ENCODE data around the gene GRIK2.

GRIK2 gene

DNA sequence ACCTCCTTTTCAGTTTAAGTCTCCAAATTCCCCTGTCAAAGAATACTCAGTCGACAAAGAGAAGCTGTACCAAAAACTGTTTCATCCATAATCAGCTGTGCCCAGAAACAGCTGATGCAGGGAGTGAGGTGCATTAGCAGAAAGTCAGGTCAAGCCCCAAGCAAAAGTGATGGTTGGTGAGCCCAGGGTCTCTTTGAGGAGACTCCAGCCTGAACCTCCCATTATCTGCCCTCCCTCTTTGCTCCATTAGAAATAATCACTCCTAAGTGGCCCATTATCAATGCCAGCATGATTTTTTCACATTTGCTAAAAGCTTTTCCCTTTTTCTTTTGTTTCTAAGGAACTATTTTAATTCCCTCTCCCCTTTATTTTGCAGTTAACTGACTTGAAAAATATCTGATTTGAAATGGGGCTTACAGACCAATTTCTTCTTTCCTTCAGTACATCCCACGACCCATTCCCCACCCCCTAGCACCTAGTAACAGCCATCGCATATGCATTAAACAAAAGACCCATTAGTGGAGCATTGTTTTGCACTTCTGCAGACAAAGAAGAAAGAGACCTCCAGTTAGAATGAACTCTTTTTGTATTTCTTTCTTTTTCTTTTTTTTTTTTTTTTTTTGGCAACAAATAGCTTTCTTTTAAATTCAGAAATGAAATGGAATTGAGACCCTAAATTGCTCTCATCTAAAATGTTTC is 257.0 kb downstream of the GRIK2 start:
- DNase-seq: no peak

DNA sequence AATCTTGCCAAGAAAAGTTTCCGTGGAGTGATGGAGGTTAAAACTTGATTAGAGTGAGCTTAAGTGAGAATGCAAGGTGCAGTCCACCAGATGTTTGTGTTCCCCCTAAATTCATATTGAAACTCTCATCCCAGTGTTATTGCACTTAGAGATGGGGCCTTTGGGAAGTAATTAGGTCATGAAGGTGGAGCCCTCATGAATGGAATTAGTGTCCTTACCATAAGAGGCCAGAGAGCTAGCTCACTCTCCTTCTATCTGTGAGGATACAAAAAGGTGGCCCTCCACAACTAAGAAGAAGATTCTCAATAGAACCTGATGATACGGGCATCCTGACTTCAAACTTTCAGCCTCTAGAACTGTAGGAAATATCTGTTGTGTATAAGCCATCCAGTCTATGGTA is 258.6 kb downstream of the GRIK2 start:
- no peak for DNase-seq

DNA sequence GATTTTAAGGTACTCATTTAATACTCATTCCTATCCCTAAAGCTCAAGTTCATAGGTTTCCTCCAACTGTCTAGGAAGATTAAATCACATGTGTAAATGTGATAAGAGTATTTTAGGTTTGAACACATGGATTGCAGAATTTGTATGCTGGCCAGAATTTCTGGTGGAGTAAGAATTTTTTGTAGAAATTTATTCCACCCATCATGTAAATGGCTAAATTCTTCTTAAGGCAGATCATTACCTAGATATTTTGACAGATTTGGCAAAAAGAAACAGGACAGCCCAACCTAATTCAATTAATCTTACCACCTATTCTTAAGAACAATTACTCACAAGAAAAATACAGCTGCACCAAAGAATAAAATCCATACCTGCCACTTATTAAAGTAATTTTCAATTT is 261.6 kb downstream of the GRIK2 start:
- no peak for DNase-seq

DNA sequence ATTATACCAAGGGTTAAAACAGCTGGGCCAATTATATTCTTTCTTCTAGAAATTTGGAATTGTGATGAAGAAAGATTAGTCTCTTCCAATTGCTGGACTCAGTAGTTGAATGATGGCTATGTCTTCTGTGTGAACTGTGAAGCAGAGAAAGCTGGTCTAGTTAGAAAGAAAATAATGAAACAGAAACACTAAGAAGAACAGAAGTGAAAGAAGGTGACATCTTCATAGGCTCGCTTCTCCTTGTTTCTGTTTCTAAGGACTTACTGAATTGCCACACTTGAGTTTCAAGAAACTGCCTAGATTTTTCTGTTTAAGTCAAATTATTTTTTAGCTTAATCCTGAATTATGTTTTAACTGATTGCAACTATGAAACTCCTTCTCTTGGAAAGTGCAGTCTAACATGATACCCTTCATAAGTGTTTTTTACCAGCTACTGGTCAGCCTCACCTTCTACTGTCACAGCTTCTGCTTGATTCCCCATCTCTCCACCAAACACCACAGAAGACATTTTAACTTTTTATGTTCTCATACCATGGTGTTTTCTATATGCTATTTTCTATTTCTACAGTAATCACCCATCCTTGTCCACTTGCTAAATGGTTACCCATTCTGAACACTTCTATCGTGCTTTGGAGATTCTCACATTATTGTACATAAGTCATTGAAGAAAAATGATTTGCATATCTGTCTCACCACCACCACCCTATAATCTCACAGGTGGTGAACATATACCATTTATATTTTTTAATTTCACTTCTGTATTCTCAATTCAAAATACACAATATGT is 268.8 kb downstream of the GRIK2 start:
- DNase-seq: no peak

DNA sequence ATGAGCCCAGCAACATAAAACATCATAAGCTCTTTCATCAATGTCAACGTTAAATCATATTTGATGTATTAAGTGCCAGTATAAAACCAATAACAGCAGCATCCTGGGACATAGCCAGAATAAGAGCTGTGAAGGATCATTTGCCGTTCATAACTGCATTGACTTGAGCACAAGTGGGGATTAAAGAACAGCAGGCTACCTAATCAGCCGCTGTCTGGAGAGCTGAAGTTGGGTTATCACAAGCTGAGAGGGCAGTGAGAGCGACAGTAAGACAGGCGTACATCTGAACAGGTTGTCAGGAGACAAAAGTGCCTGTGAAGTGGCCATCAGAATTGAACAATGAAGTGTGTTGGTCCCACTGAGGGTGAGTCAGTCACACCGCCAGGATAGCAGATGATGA is 269.6 kb downstream of the GRIK2 start:
- DNase-seq: peak; percentile 33

DNA sequence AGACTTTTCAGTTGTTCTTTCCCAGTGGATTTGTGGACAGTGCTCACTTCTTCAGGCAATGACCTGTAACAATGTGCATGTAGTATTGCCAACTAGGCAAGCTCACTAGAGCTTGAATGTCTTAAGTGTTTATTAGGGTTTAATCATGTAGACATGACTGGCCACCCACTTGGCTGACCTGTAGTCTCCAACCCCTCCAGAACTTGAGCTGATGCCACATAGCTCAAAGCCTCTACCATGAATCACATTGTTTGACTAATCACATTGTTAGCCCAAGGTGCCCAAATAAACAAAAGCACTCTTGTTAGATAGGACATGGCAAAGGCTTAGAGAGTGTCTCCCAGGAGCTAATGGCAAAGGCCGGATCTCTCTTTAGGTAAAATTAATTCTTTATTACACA is 272.7 kb downstream of the GRIK2 start:
- DNase-seq: peak; percentile 46

DNA sequence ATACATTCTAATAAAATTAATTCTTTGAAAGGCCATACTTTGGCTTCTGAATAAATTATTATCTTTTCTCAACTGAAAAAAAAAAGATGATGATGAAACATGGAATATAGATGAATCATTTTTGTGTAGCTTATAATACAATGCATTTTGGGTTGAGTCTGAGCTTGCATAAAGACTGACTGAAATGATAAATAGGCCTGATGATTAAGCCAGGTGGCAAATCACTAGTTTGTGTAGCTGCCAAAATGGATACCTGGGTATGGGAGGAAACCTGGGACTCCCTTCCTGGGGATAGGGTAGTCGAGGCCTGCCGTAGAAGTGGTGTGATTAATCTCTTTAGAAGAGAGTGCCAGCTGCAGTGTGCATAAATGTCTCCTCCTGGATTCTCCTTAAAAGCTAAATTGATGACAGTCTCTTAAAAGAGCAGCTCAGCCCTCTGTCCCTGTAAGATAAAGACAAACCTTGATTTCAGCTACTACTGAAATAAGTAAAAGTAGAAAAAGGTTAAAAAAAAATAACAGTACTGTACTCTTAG is 275.1 kb downstream of the GRIK2 start:
- peak; percentile 3 for DNase-seq

DNA sequence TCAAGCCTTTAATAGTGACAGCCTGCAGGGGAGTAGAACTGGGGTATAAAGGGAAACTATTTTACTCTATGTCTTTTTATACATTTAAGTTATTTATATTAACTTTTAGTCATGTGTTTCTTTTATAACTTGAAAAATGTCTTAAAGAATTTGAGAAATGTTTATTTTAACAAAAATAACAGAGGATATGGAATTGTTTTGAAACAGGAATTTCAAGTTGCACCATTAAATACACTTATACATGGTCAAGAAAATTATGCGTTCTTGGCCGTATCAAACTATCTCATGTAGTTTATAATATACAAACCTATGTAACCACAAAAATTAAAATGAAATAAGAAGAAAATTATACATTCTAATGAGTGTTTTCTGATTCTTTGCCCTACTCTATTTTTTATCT is 282.7 kb downstream of the GRIK2 start:
- DNase-seq: no peak

DNA sequence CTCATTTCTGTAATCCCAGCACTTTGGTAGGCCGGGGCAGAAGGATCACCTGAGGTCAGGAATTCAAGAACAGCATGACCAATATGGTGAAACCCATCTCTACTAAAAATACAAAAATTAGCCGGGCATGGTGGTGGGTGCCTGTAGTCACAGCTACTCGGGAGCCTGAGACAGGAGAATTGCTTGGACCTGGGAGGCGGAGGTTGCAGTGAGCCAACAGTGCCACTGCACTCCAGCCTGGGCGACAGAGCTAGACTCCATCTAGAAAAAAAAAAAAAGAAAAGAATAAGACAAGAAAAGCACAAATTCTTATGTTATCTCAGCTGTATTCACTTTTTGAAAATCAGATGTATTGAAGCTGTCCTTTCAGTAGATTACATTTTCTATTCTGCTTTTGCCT is 289.4 kb downstream of the GRIK2 start:
- no peak for DNase-seq

DNA sequence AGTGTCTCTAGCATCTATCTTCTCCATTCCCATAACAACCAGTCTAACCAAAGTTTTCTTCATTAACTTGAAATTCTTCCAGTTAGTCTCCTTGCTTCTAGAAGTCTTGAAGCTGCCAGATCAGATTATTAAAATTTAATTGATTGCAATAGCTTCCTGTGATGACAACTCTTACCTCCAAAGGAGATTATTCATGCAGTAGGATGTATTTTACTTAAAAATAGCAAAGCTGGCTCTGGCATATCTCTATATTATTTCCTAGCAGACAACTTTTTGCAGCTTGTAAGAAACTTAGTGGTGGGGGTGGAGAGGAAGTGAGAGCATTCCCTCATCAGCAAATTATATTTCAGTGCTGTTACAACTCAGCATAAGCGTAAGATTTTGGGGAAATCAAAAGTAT is 290.4 kb downstream of the GRIK2 start:
- DNase-seq: no peak

DNA sequence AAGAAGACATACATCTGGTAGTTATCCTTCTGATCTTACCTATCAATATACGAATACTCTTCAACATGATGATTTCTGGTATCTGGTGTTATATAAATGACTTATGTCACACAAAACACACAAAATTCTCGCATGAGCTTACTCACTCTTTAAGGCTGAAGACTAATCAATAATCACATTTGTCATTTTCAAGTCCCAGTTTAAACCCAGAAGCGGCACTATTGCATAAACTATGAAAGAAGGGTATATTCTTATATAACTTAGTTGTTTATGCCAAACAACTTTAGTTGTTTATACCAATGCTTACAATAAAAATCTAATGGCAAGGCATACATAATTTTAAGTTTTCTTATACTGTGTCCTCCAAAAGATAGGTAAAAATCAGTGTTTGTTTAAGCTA is 293.1 kb downstream of the GRIK2 start:
- no peak for DNase-seq

DNA sequence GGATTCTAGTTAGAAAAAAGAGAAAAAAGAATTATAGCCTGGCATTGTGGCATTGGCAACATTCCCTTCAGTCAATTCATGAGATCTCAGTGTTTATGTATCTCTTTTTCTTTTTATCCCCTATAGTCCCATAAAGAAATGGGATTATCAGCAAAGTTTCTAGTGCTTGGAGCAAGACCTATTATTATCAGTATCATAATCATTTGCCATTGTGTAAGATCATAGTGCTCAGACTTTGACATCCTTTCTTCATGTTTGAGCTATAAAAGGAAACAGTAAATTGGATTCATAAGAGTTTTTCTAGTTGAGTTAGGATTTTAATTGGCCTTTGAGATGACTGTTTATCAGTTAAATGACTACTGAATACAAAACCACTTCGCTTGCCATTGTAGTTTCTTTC is 295.6 kb downstream of the GRIK2 start:
- DNase-seq: no peak

DNA sequence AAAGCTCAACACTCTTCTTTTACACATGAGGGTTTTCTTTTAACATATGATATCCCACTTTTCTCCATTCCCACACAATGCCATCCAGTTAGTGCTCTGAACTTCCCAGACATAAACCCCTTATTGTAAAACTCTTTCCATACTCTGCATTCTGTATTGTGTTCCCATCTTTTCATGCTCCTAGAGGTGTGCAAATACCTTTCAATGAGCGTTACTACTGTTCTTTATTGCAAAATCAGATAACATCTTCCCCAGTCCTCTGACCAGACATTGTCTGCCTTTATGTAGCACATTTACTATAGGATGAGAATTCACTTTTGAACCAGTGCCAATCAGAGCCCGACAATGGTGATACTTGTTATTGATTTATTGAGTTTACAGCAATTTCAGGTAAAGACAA is 296.2 kb downstream of the GRIK2 start:
- DNase-seq: no peak

DNA sequence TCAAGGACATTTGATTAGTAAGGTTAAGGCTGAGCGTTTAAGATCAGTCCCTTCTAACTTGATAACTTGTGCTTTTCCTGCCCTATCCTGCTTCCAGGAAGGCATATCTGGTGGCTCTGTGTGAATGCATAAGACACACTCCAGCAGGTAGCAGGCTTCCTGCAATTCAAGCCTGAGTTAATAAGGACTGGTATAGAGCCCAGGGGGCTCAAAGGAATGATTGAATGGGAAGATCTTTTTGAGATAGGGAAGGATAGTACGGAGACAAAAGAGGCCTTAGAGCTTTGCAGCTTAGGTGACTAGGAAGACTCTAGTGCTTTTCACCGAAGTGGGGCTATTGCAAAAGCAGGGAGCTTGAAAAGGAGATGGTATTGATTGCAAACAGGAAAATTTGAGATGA is 307.1 kb downstream of the GRIK2 start:
- no peak for DNase-seq

DNA sequence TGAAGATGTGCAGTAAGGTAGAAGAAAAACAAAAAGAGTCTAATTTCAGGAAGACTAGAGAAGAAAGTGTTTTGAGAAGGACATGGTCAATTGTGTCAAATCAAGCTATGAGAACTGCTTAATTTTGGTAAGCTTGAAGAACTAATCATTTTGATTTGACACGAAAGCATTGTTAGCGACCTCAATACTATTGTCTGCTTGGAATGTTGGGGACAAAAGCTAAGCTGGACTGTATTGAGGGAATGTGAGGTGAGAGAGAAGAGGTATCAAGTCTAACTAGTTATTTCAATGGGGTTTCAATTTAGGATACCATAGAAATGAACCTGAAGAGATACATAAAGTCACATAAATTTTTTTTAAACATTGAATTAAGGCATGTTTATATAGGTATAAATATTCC is 309.8 kb downstream of the GRIK2 start:
- DNase-seq: no peak

DNA sequence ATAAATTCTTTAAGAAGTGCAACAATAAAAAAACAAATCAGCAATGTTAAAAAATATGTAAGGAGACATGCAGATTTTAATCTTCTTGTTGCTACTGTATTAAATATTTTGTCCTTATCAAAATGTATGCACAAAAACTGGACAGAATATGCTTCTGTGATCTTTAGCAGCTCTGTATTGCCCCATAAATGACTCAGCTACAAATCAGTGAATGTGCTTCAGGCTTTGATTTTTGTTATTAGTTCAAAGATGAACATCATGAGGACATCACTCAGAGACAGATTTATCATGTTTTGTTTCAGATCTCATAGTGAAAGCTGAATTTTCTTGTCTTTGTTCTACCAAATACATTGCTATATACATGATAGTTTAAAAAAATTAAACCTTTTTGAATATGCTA is 312.4 kb downstream of the GRIK2 start:
- no peak for DNase-seq

DNA sequence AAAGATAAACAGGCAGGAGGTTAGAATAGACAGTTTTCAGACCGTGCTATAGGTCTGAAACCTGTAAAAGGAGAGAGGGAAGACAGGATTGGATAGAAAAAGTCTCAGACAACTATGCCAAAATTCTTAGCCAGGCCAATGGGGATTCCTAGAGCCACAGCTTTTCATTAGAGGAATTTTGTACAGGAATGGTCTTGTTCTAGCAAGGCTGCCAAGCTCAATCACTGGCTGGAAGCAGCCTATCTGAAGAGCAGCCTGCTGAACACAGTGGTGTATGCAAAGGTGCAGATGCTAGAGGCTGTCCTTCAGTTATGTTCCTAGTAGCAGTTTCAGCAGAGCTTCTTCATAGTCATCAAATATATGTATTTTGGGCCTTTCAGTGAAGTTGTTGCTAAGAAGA is 313.1 kb downstream of the GRIK2 start:
- DNase-seq: no peak

DNA sequence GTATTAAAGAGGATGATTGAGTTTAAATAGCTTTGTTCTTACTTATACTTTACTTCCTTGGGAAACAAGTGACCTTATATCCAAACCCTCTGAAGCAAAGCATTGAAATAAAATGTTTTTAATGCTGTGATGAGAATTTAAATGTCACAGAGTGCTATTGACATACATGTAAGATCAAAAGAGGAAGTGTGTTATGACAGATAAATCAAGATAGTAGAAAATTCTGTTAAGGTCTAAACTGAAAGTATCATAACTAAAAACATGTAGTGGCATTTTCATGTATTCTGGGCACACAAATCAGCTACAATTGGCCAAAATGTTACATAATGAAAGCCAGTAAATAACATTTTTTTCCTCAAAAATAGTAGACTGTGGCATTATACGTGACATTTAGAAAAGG is 318.0 kb downstream of the GRIK2 start:
- DNase-seq: no peak

DNA sequence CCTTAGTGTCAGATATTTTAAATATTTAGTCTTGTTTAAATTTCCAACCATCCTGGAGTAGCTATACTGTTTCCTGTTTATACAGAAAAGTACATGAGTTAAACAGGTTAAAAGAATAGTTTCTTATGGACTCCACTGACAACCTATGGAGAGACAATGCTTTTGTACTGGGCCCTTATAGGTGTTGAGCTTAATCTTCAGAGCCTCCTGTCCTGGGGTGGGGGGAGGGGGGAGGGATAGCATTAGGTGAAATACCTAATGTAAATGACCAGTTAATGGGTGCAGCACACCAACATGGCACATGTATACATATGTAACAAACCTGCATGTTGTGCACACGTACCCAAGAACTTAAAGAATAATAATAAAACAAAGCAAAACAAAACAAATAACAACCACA is 322.9 kb downstream of the GRIK2 start:
- no peak for DNase-seq

DNA sequence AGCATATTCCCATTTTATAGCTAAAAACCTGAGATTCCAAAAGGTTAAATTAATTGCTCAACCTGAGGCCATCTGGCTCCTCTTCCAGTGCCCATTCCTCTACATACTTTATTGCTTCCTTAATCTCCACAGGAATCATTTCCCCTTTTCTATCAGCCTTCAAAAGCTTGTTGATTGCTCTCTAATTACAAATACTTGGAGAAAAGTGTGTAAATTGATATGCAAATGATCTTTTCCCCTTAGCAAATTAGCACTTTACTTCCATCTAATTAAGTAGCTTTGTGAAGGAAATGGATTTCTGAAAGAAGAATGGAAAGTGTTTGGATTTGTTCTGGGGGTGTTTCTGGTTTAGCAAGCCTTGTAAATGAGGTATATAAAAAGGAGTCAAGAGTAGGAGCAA is 323.3 kb downstream of the GRIK2 start:
- DNase-seq: no peak

DNA sequence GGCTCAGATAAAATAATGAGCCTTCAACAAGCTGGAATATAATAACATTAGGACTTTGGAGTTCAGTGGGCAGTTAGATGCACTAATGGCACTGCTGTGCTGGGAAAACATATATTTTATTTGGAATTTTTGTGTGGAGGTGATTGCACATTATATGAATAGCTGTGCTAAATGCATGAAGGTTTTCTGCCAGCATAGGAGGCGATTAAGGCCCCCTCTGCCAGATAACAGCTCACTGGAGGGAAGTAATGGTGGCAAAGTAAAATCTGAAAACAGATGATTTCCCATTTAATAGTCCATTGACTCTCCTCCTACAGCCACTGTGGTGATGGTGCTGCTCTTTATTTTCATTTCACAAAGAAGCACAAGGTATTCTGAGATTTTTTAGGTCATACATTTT is 326.0 kb downstream of the GRIK2 start:
- DNase-seq: no peak

DNA sequence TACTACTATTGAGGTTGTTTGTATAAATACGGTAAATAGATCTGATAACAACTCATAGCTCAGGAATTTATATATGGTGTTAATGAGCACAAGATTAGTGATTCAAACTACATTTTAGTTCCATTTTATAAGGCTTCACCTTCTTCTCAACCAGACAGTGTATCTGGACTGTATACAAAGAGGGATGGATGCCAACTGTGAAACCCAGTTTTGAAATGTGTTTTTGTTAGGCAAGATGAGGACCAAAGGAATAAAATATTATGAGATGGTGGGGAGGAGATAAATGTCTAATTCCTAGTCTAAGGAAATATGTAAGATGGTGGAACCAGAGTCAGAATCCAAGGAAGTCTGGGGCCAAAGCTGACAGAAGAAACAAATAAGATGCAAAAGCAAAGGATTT is 329.0 kb downstream of the GRIK2 start:
- no peak for DNase-seq

DNA sequence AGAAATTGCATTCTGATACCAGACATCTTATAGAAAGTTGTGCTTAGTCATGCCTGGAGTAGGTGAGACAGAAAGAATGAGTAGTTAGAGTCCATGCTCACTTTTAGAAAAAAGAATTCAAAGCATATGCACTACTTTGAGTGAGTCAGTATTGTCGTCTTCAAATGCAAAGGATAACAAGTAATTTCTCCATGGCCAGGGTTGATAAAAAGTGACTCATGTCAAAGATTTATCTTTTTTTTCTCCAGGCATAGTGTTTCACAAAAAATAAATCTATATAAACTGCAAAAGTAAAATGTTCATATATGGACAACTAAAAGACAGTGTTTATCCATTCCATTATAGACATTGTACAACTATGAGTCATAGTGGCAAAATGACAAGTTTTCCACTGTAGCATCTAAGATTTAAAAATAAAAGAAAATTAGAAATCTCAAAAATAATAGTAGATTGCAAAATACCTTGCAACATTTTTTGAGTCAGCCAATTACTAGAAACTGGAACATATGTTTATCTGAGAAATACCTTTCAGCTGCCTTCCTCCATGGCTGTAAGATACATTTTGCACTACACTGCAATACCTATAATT is 329.6 kb downstream of the GRIK2 start:
- no peak for DNase-seq

DNA sequence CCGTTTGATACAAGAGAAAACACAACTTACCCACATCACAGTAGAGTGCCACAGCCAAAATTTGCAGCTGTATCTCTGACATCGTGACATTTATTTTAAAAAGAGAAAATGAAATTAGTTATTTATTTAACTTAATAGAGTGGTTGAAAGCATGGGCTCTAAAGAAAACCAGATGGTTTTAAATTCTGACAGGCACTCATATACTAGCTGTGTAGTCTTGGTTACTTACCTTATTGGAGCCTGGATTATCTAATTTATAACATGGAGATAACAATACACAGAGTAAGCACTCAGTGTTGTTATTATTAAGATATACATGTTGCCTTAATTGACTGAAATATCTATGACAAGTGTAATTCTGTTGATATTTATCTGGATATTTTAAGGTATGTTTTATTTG is 334.9 kb downstream of the GRIK2 start:
- DNase-seq: no peak

Data from NCI-H446 treated with DMSO at 0.1 percent for 48 hours (cell line).